Testis (tissue), 2 donors: Measurements from ENCODE around the gene GAS1.

Source experiments
- CTCF ChIP-seq, 3 experiments: fragments of 450-650 bp in 2 of 3; fragments of 200-600 bp in 1 of 3; sonication (generic) in 1 of 3; IDR thresholded peaks; one replicate each; pipeline ENCODE4 v1.5.1; 2016 to 2019; ENCODE audit warnings: antibody characterized with exemption in 3 of 3, mild to moderate bottlenecking in 2 of 3, moderate library complexity in 1 of 3
- POLR2A ChIP-seq: fragments of 450-650 bp; IDR thresholded peaks from one replicate; pipeline ENCODE4 v1.6.1; 2017; ENCODE audit warnings: antibody characterized with exemption, mild to moderate bottlenecking, moderate library complexity

- TF ChIP-seq CTCF (IDR thresholded peaks at IDR 0.05) (no peak), POLR2A (no peak)
Observed at GRCh38 chr9:86975036-86975435, 27.7 kb upstream of the GAS1 start.
